Measurements from ENCODE around the gene CSNK1A1.

Gene CSNK1A1

DNA sequence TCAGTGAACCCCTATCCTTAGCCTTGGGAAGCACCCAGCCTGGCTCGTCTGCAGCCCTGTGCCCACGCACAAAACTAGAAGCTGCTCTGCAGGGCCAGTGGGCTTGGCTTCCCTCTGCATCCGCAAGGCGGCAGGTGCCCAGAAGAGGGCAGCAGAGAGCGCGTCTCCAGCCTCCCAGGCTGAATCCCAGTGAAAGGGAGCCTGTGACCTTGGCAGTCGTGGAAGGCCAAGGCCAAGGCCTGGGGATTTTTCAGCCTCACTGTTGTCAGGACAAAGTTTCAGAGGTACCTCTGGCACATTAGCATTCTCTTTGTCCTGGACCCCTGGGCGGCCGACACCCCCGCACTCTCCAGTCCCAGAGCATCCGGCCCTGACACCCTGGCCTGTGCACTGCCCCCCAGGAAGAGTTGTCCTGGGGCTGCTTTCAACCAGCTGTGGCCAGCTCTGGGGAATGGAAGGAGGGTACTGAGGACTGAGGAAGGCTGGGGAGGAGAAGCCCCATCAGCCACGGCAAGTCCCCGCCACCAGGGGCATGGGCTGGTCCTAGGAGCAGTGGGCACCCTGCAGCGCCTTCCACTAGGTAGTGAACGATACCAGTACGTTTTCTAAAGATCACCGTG is 108.6 kb downstream of the CSNK1A1 start:
- DNase-seq (ENCODE audit: low spot score): peak; percentile 80
- TF ChIP-seq, protein P1, sequence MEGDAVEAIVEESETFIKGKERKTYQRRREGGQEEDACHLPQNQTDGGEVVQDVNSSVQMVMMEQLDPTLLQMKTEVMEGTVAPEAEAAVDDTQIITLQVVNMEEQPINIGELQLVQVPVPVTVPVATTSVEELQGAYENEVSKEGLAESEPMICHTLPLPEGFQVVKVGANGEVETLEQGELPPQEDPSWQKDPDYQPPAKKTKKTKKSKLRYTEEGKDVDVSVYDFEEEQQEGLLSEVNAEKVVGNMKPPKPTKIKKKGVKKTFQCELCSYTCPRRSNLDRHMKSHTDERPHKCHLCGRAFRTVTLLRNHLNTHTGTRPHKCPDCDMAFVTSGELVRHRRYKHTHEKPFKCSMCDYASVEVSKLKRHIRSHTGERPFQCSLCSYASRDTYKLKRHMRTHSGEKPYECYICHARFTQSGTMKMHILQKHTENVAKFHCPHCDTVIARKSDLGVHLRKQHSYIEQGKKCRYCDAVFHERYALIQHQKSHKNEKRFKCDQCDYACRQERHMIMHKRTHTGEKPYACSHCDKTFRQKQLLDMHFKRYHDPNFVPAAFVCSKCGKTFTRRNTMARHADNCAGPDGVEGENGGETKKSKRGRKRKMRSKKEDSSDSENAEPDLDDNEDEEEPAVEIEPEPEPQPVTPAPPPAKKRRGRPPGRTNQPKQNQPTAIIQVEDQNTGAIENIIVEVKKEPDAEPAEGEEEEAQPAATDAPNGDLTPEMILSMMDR (IDR thresholded peaks at IDR 0.05; ENCODE audit: extremely low read depth, insufficient read depth, missing control alignments): peak; percentile 97
- in situ Hi-C loops (cut with MboI; ENCODE audit: low pct_unique_long_range_greater_than_20kb, low sequenced_read_pairs, unreplicated experiment): no loop called here

Data from GM13977 (cell line).